GM12892 (cell line): Measurements from ENCODE around the gene ARR3.
"Not testable (repeated sequence)": the region's sequence is repeated elsewhere in the genome, so short reads cannot be mapped to it uniquely, and the experiment has no call there.

Experiments used
- DNase-seq: peaks from one replicate; pipeline ENCODE4 v3.0.0; 2011; ENCODE audit not compliant: insufficient read length
- FAIRE-seq: peaks from 2 replicates; lab custom pipeline; 2011; peaks lifted over from hg19 to GRCh38; lab: Jason Lieb, UNC
- POLR2A ChIP-seq: IDR thresholded peaks from 2 replicates; pipeline ENCODE4 v1.6.1; 2011; ENCODE audit warnings: low read depth, low read length, control low read depth
- POLR2AphosphoS5 ChIP-seq: IDR thresholded peaks from 2 replicates; pipeline ENCODE4 v1.6.1; 2011; ENCODE audit warnings: low read depth, low read length, control low read depth
- TAF1 ChIP-seq: IDR thresholded peaks from 2 replicates; pipeline ENCODE4 v1.6.1; 2011; ENCODE audit warnings: low read depth, mild to moderate bottlenecking, control low read depth, low read length, borderline replicate concordance

The ARR3 gene

GRCh38 chrX:70253377-70254062 lies 14.6 kb upstream of the ARR3 start:
- FAIRE-seq (no peak), DNase-seq (no peak)
- TF ChIP-seq POLR2A = no peak
- no peak for TF ChIP-seq POLR2AphosphoS5
- no peak for TF ChIP-seq TAF1

- no peak for DNase-seq
- TF ChIP-seq TAF1 (no peak), POLR2AphosphoS5 (no peak), POLR2A (no peak)
- no peak for FAIRE-seq
Observed at GRCh38 chrX:70254063-70254400, 14.1 kb upstream of the ARR3 start.

DNA sequence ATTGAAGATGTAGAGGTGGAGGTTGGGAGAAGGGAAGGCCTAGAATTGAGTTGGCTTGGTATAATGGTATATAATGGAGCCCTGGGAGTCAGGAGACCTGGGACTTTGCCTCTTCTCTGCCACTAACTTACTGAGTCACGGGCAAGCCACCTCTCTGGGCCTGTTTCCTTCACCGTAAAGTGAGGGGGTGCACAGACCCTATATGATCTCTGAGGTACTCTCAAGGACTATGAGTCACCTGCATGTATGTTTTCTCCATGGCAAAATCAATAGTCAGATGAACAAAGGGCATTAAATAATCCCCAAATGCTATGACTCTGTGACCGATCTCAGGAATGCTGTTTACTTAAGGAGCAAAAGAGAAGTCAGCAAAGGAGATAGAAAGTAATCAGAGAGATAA lies 13.2 kb upstream of the ARR3 start:
- FAIRE-seq (no peak), DNase-seq (no peak)
- TF ChIP-seq POLR2AphosphoS5 (no peak), POLR2A (no peak)

GRCh38 chrX:70255452-70255851 lies 12.7 kb upstream of the ARR3 start:
- no peak for TF ChIP-seq POLR2A
- TF ChIP-seq POLR2AphosphoS5 = no peak
- no peak for TF ChIP-seq TAF1
- DNase-seq = no peak
- FAIRE-seq = no peak

DNA sequence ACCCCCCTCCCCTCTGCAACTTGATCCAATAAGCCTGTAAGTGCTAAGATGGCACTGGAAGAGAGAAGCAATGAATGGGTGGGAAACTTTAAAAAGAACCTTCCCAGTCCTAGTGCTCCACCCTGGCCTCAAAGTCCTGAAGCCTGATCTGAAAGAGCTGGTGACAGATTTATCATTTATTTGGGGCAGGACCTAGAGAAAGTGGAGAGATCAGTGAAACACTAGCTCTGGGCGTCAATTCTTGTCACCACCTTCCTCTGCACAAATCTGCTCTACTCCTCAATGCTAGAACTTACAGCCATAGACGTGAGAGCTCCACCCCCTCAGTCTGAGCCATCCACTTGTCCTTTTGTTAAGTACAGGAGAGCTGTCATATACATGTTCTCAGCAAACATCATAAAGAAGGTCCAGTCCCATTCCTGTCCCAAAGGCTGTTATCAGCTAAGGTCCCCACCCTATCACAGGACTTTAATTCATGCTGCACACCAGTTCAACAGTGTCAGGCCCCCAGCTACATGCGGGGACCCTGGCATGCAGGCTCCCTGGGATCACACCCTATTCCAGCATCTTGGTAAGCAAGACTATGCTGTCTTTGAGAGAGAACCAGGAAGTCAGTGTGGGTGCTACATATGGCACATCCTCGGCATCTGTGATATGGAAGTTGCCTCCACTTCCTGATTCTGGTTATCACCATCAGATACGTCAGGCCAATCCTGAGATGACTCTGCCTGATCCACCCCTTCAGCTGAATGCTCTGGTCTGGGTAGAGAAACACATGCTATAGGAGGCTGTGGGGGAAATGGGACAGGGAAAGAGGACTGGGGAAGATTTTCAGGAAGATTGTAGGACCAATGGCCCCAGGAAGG lies 10.5 kb upstream of the ARR3 start:
- TF ChIP-seq POLR2AphosphoS5 (no peak), TAF1 (no peak), POLR2A (no peak)
- no peak for FAIRE-seq
- no peak for DNase-seq

DNA sequence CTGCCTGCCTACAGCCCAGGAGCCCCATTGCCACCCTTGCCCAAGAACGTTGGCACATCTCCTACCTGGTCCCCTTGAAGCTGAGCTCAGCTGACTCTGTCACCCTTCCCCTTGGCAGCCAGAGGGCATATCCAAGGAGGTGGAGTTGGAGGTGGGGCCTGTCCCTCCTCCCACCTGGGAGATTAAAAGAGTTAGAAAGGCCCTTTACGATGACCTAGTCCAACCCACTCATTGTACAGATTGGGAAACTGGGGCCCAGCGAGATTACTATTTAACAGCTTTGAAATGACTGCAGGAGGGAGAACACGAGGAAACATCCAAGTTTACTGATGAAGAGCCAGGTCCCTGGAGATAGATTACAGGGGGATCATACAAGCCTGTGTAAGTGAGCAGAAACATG lies 8.0 kb upstream of the ARR3 start, which contains the start of gene P2RY4:
Gene P2RY4, minus strand, starts transcription at position 101 of the 400 bp plus-strand sequence. CDS start 580 bp downstream, outside the sequence.
- TF ChIP-seq POLR2AphosphoS5 (no peak), TAF1 (no peak), POLR2A (no peak)
- DNase-seq (no peak), FAIRE-seq (no peak)

- DNase-seq (no peak), FAIRE-seq (peak; percentile 66)
- TF ChIP-seq POLR2AphosphoS5 = no peak
Observed at GRCh38 chrX:70262952-70263567, 5.1 kb upstream of the ARR3 start.

DNA sequence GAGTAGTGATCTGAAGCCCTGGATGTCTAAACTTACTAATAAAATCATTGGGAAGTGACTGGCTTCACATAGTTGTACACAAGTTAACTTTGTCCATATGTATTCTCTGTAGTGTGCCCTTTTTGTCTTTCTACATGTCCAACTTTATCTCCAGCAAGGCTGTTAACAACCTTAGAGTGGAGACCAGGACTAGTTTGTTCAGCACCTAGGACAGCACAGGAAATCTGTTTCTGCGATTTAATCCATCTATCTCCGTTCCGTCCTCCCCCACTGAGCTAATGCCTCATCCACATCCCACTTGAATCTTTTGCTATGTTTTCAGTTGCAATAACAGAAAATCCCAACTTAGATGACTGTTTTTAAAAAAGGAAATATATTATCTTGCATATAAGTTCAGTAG lies 3.4 kb upstream of the ARR3 start:
- no peak for FAIRE-seq
- no peak for DNase-seq
- TF ChIP-seq POLR2AphosphoS5 = no peak
- TF ChIP-seq POLR2A = no peak
- no peak for TF ChIP-seq TAF1

DNA sequence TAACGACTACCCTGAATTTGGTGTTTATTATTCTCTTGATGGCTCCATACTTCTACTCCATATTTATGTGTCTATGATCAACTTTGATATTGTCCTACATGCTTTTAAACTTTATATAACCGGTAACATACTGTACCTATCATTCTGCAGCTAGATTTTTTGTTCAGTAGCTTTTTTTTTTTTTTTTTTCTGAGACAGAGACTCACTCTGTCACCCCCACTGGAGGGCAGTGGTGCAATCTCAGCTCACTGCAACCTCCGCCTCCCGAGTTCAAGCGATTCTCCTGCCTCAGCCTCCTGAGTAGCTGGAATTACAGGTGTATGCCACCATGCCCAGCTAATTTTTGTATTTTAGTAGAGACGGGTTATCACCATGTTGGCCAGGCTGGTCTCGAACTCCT lies 5.9 kb downstream of the ARR3 start:
- not testable (repeated sequence) for FAIRE-seq, DNase-seq

GRCh38 chrX:70279081-70279480 lies 10.9 kb downstream of the ARR3 start:
- FAIRE-seq = no peak
- TF ChIP-seq POLR2A (no peak), TAF1 (no peak), POLR2AphosphoS5 (no peak)
- DNase-seq = no peak

DNA sequence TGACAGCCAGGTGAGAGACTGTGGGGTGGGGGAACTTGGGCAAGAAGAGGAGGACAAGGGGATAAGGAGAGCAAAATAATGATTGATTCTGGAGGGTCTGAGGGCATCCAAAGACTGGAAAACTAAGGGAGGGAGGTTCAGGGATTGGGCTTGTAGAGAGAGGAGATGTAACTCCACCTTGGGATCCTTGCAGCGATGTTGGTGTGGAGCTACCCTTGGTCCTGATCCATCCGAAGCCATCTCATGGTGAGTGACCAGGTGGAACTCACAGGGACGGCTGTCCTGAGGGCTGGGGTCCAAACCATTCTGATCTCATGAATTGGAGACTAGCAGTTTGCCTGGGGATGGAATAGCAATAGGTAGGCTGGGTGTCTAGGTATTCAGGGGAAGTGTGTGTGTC lies 12.4 kb downstream of the ARR3 start:
- FAIRE-seq (no peak), DNase-seq (no peak)
- no peak for TF ChIP-seq POLR2AphosphoS5
- TF ChIP-seq POLR2A = no peak
- no peak for TF ChIP-seq TAF1

DNA sequence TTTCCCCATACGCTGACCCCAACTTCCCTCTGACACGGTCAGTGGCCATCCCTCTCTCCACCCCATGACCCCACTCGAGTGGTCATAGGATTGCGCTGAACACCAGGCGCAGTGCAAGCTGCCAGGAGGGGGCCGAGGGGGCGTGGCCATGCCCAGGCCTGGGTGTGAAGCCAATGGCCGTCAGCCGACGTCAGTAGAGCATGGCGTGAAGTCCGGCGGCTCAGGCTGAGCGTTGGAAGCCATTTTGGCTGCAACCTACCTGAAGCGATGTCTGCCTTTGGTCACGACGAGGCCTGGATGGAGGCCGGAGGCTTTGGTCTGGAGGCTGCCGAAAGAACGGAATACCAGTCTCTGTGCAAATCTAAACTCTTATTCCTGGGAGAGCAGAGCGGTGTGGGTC lies 13.8 kb downstream of the ARR3 start, which contains the start of gene RAB41:
Gene RAB41, plus strand, starts transcription at position 222 of the 400 bp plus-strand sequence. Its CDS starts 46 bp downstream, at position 268.
- no peak for FAIRE-seq
- DNase-seq = no peak
- TF ChIP-seq POLR2AphosphoS5 = no peak
- no peak for TF ChIP-seq POLR2A
- no peak for TF ChIP-seq TAF1
